Measurements from ENCODE around the gene BRI3.

The BRI3 gene

DNA sequence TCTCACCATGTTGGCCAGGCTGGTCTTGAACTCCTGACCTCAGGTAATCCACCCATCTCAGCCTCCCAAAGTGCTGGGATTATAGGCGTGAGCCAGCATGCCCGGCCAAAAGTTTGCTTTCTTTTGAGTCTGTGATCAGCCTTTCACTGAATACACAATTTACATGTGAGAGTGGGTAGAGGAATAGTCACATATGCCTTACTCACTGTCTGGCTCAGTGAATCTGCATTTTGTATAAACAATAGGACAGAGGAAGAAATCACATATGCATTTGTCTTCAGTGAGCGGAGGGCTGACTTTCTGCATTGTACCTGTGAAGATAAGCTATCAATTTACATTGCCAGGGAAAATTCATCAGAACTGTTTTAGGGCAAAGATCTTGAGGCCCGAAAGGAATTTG is 27.0 kb upstream of the BRI3 start:
- no peak for DNase-seq

DNA sequence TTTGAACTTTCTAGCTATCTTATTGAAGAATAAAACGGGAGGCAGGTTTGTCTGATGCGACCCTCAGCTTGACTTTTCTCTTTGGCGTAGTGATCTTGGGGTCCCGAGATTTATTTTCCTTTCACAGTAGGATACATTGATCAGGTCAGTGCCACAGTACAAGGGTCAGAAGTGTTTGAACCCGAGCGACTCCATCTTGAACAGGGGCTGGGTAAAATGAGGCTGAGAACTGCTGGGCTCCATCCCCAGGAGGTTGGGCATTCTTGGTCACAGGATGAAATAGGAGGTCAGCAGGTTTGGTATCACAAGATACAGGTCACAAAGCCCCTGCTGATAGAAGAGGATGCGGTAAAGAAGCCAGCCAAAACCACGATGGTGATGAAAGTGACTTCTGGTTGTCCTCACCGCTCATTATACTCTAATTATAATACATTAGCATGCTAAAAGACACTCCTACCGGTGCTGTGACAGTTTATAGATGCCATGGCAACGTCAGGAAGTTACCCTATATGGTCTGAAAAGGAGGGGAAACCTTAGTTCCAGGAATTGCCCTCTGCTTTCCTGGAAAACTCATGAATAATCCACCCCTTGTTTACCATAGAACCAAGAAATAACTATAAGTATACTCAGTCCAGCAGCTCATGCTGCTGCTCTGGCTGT is 26.4 kb upstream of the BRI3 start:
- no peak for DNase-seq

DNA sequence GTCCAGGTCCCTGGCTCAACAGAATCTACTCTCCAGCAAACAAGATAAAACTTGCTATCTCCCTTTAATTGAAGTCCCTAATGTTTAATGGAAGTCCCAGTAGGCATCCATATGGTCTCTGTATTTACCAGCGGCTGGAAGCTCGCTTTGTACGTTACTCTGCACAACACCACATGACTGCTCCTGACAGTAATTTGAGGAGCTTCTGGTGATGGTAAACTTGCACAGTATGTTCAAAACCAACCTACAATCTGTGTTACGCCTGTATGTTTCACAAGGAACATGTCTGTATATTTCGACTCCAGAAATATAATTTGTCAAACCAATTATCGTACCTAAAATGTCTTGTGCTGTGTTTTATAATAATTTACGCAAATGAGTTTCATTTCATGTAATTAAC is 25.1 kb upstream of the BRI3 start:
- DNase-seq: no peak

DNA sequence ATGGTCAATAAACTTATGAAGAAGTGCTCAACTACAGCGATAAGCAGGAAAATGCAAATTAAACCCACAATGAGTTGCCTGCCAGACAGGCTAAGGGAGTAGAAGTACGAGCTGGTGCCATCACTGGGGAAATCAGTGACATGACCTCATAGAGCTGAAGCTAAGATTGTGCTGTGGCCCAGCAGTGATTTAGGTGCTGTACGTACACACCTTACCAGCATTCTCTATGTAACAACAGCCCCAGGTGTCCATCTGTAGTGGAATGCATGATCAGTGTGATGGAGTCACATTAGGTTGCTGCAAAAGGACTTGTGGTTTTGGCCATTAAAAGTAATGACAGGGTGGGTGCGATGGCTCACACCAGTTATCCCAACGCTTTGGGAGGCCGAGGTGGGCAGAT is 23.8 kb upstream of the BRI3 start:
- no peak for DNase-seq

DNA sequence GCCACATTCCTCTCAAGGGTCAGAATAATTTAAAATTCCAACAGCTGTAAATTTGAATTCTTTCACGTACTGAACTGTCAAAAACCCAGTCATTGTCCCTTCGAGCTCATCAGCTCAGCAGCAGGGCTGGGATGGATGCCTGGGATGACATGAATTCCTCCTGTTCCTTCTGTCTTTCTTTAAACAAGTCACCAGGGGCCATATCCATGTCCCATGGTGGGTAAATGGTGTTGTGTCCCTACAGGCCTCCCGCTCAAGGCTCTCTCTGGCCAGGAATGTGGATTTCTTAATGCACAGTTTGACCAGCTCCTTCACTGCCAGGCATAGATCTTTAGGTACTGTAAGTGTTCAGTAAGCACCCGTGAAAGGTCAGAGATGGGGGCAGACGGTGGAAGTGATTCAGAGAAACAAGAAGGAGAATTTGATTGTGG is 15.6 kb upstream of the BRI3 start:
- no peak for DNase-seq

DNA sequence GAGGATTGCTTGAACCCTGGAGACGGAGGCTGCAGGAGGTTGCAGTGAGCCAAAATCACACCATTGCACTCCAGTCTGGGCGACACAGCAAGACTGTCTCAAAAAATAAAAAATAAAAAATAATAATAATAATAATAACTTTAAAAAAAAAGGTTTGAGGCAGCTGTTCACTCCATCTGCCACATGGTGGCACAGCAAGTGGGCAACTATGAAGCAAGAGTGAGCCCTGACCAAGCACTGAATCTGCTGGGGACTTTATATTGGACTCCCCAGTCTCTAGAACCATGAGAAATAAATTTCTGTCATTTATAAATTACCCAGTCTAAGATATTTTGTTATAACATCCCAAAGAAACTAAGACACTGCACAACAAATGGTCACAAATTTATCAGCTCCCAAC is 14.6 kb upstream of the BRI3 start:
- DNase-seq: no peak

DNA sequence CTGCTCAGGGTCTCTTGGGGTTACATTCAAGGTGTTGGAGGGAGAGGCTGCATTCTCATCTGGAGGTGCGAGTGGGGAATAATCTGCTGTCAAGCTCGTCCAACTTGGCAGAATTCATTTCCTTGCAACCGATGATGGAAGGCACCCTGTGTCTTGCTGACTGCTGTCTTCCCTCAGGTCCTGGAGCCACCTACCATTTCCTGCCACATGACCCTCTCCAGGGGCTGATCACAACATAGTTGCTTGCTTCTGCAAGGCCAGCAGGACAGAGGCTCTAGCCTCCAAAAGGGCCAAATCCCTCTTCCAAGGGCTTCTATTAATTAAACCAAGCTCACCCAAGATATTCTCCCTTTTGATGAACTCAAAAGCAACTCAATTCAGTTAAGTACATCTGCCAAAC is 14.2 kb upstream of the BRI3 start:
- no peak for DNase-seq

DNA sequence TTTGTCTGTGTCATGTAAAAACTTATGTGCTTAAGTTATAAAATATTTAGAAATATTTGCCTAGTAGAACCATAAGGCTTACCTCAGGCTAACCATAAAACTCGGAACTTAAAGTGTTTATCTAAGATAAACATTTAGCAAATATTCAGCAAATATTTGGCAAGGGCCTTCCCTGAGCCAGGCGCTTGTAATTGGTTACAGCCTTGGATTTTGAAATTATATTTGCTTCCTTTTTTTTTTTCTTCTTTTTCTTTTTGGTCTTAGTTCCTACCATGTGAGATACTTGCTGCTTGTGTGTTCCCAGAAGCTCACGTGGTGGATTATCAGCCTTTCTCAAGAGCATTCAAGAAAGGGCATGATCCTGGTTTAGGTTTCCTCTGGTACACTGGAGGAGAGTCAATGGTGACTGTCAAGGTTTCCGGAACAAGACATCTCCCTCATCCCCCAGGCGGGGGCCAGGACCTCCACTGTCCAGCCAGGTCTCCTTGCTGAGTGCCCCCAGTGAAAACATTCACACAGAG is 5.2 kb upstream of the BRI3 start:
- DNase-seq: no peak

DNA sequence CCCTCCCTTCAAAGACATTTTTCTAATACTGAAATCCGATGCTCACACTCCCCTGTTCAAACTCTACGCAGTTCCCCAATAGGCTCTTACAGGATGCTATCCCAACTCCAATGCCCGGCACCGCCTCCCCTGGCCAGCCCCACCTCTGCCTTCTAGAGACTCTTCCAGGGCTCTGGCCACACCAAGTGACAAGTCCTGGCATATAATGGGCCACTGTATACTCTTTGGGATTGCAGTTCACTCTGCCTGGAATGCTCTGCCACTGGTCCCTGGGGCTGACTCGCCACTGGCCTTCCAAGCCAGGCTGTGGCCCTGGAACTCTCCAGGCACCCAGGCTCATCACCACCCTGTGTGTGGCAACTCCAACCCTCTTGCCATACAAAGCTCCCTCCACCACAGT is 3.1 kb upstream of the BRI3 start:
- no peak for DNase-seq

DNA sequence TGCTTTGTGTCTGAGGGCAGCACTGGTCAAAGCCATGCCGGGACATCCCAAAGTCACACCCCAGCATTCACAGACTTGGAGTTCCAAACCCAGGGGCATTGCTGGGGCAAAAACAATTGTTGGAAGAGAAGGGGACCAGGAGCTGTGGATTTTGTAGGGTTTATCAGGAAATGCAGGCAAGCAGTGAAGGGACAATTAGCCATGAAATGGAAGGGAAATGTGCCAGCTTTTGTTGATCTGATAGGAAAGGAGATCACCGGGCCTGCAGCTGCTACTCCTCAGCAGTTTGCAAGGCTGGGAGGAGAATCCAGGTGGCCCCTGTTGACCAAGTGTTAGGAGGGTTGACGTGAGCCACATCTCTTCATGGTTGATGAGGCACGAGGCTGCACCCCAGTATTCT is 2.5 kb upstream of the BRI3 start:
- no peak for DNase-seq

DNA sequence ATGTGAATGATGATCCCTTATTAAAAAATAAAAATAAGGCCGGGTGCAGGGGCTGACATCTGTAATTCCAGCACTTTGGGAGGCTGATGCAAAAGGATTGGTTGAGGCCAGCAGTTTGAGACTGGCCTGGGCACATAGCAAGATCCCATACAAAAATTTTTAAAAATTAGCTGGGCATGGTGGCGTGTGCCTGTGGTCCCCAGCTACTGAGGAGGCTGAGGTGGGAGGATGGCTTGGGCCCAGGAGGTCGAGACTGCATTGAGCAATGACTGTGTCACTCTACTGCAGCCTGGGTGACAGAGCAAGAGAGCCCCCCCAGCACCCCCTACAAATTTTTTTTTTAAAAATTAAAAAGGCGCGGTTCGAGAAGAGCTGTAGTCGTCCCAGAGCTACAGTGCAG is 1.2 kb upstream of the BRI3 start:
- DNase-seq: no peak

DNA sequence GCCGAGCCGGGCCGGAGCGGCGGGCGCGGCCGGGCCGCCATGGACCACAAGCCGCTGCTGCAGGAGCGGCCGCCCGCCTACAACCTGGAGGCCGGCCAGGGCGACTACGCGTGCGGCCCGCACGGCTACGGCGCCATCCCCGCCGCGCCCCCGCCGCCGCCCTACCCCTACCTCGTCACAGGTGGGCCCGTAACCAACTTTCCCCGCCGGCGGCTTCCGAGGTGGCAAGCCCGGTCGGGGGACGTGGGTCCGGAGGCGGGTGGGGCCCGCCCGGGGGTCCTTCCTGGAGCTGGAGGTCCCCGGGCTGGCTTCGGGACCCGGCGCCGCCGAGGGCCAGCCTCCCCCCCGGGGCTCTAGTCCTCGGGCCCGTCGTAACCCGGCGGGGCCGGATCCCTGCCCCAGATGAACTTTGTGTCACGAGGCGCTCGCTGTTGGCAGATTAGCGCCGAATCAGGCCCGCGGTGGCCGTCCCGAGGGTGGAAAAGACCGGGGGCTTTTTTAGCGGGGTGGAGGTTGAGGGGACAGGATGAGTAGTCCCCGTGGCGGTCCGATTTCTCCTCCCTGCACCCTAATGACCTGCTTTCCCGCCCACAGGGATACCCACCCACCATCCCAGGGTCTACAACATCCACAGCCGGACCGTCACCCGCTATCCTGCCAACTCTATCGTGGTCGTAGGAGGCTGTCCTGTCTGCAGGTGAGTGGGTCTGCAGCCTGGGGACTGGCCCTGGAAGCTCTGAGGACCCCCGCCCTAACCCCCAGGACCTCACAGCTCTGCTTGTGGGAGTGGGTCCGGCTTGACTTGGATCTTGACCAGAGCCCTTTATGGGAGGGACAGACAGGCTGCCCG is 496 bp downstream of the BRI3 start:
- no peak for DNase-seq

DNA sequence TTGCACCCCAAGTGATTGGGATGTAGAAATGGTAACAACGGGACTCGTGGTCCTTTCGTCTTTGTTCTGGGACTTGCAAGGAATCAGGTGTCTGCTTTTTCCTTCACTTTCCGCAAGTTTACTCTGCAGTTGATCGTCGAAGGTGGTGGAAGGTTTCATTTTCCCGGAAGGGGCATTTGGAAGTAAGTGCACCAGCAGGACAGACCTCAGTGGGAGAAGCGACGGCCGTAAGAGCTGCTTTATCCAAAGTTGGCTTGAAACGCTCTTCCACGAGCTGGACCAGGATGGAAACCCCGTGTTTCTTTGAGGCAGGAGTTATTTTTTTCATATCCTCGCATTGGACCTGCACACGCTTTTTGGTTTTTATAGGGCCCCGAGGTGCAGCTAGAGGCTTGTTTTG is 1.2 kb downstream of the BRI3 start:
- DNase-seq: no peak

DNA sequence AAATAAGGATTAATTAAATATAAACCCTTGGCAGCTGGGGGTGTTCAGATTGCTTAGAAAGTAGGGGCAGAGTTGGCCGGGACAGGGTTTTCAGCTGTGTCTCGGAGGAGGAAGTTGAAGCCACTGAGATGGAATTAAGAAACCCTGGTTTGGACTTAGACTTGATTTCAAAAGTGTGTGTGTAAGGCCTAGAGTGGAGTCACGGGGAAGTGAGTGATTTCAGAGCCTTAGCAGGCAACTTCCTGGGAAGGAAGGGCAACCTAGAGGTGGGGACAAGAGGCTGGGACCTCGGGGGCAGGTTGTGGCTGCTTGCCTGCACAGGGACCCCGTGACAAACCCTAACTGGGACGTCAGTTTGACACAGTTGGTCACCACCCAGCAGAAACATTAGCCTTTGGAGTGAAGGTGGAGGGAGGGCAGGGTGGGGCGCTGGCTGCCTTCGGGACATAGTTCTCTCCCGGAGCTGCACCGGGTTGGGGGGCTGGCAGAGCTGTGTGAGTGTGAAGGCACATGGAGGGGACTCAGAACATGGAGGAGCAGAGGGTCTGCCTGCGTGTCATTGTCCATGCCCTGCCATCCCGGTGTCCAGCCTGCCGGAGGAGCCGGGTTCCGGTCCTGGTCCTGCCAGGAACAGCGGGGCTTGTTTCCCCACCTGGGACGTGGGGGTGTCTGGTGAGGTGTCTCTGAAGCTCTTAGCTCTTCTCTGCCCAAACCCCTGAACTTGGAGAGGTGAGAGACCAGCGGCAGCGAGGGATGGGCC is 1.8 kb downstream of the BRI3 start:
- DNase-seq: no peak

DNA sequence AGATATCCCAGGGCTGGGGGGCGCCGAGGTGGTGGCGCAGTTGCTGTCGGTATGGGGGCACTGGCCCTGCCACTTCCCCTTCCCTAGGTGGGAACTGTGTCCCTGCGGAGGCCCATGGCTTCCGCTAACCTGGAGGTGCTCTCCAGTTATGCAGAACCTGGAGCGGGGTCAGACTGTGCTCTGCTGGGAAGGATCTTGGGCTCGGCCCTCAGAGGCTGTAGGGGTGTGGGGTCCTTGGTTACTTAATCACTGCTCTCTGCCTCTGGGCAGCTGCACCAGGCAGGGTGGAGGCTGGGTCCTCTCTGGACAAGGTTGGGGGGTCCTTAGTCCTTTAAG is 2.4 kb downstream of the BRI3 start:
- DNase-seq: no peak

DNA sequence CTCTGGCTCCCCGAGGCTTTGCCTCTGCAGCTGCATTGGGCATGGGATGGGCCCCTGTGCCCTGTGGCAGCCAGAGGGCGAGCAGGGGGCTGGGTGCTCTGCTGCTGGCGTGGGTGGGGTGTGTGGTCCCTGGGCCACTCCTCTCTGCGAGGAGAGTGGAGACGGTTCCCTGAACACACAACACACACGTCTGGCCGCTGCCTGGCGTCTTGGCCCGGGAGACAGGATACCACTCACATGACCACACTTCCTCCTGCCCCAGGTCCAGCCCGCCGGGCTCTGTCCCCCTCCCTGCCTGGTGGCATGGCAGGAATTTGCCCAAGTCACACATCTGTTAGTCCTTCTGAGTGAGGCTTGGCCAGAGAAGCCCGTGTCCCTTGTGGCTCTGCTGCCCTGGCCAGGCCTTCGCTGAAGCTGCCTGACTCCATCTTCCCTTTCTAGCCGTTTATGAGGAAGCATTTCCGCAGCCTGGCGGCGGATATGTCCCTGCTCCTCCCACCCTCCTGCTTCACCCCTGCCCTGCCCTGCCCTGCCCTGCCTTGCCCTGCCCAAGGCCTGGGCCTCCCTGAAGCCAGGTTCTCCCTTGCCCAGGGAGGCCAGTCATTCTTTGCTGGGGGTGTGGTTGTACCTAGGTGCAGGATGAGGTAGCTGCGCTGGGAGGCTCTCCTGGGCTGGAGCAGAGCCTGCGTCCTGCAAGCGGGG is 3.0 kb downstream of the BRI3 start:
- DNase-seq: no peak

DNA sequence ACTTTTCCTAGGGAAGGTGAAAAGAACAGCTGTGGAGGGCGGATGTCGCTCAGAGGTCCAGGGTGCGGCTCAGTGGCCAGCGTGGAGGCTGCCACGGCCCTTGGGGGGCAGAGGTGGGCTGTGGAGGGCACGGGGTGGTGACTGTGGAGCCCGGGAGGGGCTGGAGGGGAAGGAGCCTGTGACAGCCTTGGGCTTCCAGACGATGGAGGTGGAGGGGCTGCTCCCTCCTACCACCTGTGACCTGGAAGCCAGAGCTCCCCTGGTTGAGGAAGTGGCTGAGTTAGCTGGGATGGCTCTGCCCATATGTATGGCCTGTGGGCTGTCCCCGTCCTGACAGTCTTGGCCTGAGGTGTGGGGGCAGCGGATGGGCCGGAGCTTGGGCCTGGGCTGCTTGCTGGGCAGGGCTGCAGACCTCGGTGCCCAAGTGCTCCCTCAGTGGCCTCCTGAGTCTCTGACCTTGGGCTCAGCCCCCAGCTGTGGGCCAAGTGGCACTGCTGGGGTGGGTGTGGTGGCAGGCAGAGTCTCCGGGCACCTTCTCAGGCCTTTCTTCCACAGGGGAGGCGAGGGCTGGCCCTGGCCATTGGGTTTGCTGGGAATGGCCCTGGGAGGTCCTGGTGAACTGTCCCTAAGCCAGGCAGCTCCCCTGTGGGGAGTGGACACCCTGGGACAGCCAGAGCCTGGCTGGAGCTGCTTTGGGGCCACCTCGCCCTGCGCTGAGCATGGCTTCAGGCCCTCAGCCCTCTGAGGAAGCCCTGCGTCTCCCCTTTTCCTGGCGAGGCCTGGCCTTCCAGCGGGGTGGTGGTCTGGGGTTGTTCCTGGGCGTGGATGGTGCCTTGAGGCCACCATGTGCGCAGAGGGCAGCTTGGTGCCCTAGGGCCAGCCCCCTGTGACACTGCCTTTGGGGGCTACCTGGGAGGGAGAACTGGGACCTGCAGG is 3.9 kb downstream of the BRI3 start:
- DNase-seq: no peak

DNA sequence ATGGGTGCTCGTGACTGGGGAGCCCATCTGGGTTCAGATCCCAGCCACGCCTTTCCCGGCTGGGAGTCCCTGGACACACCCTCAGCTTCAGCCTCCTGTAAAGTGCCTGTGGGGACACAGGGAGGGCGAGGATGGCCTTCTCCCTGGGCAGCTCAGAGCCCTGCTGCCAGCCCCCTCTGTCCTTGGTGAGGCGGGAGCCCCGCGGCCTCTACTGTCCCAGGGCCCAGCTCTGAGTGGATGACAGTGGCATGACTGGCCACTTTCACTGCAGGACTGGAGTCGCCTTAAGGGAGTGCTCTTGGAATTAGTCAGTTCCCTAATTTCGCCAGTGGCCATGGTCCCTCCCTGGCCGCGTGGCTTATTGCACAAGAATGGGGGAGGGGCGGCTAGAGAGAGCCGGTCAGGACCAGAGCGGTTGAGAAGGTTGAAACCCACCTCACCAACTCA is 4.6 kb downstream of the BRI3 start:
- no peak for DNase-seq

DNA sequence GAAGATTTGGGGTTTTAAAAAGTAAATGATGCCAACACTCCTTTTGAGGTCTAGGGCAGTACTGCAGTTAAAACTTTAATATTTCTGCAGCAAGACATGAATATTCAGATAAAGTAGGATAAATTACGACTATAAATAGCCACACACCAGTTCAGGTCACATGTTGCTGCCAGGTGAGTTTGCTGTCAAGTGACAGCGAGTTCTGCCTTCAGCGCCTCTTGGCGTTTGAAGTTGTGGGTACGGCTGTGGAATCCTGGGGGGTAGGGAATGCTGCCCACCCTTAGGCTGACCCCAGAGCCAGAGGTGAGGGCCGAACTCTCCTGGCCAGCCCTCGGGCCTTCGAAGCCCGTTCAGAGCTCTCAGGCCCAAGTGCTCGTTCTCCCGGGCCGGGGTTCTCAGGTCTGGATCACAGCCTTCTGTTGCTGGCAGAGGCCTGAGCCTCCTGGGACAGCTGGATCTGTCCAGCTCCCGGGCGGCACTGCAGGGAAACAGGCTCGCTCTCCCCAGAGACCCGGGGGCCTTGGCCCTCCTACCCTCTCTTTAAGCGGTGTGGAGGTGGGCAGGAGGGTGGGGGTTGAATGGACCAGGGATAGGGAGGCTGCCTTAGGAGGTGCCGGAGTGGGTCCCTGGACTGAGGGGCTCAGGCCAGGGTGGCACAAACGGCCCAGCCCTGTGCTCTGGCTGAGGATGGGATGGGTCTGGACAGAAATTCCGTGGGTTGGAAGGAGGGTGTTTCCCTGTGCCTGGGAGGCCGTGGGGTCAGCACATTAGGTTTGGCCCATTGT is 5.4 kb downstream of the BRI3 start:
- no peak for DNase-seq

DNA sequence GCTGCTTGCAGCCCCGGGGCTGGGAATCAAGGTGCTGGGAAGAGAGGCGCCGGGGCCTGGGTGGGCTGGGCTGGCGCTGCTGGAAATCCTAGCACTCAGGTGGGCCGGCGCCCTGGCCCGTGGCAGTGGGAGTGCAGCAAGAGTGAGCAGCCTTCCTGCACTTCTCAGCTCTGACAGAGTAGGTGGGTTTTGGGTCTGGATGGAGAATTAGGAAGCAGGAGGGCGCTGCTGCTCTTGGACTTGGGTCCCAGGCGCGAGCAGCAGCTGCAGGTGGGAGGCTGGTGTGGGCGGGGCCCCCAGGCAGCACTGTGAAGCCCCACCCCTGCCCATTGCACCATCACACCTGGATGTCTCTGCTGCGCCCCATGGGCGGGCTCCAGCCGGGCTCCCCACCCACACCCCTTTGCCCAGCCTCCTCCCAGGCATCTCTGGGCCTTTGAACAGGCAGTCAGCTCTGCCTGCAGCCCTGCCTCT is 6.0 kb downstream of the BRI3 start:
- DNase-seq: peak; percentile 64

Measured in NCI-H774 (cell line).